Measurements from ENCODE around the gene TRIO.

TRIO gene

DNA sequence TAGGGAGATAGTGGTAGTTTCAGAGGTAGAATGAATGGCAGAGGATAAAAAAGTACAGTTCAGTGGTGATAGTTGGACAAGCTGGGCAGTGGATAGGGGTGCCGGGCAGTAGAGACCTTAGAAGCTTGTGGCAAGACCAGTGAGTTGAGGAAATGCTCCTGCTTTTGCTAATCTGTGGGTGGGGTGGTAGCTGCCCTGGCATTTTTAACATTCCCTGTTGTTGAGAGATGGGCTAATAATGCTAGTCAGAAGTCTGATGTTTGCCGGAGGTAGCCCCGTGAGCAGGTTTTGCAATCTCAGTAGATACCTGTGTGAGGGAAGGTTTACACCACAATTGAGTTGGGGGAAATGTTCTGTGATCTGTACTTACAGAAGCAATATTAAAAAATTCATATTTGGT lies 91.1 kb downstream of the TRIO start:
- Histone ChIP-seq H3K27ac (ENCODE audit: extremely low read depth, low read depth, low read length) (no peak overlapping the region), H3K9me3 (ENCODE audit: control insufficient read depth, insufficient read depth, low read depth, low read length) (no peaks in the 10 kb centered on the region), H3K4me1 (ENCODE audit: control insufficient read depth, insufficient read depth, low read length) (peaks cover 24% of the 10 kb centered on the region), H3K36me3 (ENCODE audit: control insufficient read depth in 2 of 2, insufficient read depth in 1 of 2, low read length in 2 of 2) (no peaks in the 10 kb centered on the region), H3K4me3 (ENCODE audit: low read depth, low read length) (no peak overlapping the region)
- ChIA-PET POLR2A (no interaction called here), CTCF (interaction anchor here (0.6 to 1.0 kb wide), 2 partner anchors 39 to 114 kb away, joined by 3 read pairs; no protein-coding TSS in a partner anchor)
- TF ChIP-seq ZNF707 (tag by site-specific recombination; IDR thresholded peaks at IDR 0.05) (no peak), MZF1 (tag by site-specific recombination; IDR thresholded peaks at IDR 0.05; ENCODE audit: borderline replicate concordance) (no peak), CTCF (tag by site-specific recombination; IDR thresholded peaks at IDR 0.05) (no peak), ZNF610 (tag by site-specific recombination; IDR thresholded peaks at IDR 0.05; ENCODE audit: borderline replicate concordance) (no peak), ZNF398 (tag by site-specific recombination; IDR thresholded peaks at IDR 0.05) (no peak), ZNF626 (tag by site-specific recombination; IDR thresholded peaks at IDR 0.05) (no peak), ZNF302 (tag by site-specific recombination; IDR thresholded peaks at IDR 0.05; ENCODE audit: low read depth) (no peak), ZNF747 (tag by site-specific recombination; IDR thresholded peaks at IDR 0.05) (no peak), BCL11A (tag by site-specific recombination; IDR thresholded peaks at IDR 0.05; ENCODE audit: low read depth) (no peak), ZNF558 (tag by site-specific recombination; IDR thresholded peaks at IDR 0.05) (no peak), SP7 (tag by site-specific recombination; IDR thresholded peaks at IDR 0.05) (no peak)
- TF ChIP-seq, protein P1, sequence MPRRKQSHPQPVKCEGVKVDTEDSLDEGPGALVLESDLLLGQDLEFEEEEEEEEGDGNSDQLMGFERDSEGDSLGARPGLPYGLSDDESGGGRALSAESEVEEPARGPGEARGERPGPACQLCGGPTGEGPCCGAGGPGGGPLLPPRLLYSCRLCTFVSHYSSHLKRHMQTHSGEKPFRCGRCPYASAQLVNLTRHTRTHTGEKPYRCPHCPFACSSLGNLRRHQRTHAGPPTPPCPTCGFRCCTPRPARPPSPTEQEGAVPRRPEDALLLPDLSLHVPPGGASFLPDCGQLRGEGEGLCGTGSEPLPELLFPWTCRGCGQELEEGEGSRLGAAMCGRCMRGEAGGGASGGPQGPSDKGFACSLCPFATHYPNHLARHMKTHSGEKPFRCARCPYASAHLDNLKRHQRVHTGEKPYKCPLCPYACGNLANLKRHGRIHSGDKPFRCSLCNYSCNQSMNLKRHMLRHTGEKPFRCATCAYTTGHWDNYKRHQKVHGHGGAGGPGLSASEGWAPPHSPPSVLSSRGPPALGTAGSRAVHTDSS (tag by site-specific recombination; IDR thresholded peaks at IDR 0.05), result no peak
- TF ChIP-seq, protein P2, sequence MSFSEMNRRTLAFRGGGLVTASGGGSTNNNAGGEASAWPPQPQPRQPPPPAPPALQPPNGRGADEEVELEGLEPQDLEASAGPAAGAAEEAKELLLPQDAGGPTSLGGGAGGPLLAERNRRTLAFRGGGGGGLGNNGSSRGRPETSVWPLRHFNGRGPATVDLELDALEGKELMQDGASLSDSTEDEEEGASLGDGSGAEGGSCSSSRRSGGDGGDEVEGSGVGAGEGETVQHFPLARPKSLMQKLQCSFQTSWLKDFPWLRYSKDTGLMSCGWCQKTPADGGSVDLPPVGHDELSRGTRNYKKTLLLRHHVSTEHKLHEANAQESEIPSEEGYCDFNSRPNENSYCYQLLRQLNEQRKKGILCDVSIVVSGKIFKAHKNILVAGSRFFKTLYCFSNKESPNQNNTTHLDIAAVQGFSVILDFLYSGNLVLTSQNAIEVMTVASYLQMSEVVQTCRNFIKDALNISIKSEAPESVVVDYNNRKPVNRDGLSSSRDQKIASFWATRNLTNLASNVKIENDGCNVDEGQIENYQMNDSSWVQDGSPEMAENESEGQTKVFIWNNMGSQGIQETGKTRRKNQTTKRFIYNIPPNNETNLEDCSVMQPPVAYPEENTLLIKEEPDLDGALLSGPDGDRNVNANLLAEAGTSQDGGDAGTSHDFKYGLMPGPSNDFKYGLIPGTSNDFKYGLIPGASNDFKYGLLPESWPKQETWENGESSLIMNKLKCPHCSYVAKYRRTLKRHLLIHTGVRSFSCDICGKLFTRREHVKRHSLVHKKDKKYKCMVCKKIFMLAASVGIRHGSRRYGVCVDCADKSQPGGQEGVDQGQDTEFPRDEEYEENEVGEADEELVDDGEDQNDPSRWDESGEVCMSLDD (tag by site-specific recombination; IDR thresholded peaks at IDR 0.05), result no peak
- TF ChIP-seq, protein P3, sequence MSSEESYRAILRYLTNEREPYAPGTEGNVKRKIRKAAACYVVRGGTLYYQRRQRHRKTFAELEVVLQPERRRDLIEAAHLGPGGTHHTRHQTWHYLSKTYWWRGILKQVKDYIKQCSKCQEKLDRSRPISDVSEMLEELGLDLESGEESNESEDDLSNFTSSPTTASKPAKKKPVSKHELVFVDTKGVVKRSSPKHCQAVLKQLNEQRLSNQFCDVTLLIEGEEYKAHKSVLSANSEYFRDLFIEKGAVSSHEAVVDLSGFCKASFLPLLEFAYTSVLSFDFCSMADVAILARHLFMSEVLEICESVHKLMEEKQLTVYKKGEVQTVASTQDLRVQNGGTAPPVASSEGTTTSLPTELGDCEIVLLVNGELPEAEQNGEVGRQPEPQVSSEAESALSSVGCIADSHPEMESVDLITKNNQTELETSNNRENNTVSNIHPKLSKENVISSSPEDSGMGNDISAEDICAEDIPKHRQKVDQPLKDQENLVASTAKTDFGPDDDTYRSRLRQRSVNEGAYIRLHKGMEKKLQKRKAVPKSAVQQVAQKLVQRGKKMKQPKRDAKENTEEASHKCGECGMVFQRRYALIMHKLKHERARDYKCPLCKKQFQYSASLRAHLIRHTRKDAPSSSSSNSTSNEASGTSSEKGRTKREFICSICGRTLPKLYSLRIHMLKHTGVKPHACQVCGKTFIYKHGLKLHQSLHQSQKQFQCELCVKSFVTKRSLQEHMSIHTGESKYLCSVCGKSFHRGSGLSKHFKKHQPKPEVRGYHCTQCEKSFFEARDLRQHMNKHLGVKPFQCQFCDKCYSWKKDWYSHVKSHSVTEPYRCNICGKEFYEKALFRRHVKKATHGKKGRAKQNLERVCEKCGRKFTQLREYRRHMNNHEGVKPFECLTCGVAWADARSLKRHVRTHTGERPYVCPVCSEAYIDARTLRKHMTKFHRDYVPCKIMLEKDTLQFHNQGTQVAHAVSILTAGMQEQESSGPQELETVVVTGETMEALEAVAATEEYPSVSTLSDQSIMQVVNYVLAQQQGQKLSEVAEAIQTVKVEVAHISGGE (tag by site-specific recombination; conservative IDR thresholded peaks at IDR 0.05; ENCODE audit: low read depth), result no peak
